IMR-90 (cell line): ENCODE results near the gene PCDHGA8. TPM values are rescaled to one million over a fixed set of nuclear protein-coding genes. Genes with fewer than 3 reads are reported as not detected.

Source experiments
- ATAC-seq: fragments of 200-7000 bp; cut with Tn5 transposase; 2 replicates; pipeline ENCODE4 v1.9.1; 2020; ENCODE audit warnings: low read depth, mild to moderate bottlenecking, moderate library complexity
- BruUV-seq: library from RNA; stranded (reverse); fragments of 400-500 nt; replicated peaks from 2 replicates; lab custom pipeline; 2021; lab: Mats Ljungman, UMichigan
- CTCF ChIA-PET: fragments of 300-600 bp; formaldehyde crosslinking; extraction: SDS; loops from one replicate; lab custom pipeline; 2021; ENCODE audit warnings: antibody characterized with exemption; lab: Yijun Ruan, JAX
- POLR2A ChIA-PET: fragments of 300-600 bp; sonication (Branson Sonifier 250); formaldehyde crosslinking; loops from one replicate; lab custom pipeline; 2022; ENCODE audit warnings: antibody characterized with exemption; ENCODE audit not compliant: unreplicated experiment; lab: Charles Lee
- DNase-seq: peaks from one replicate; pipeline ENCODE4 v3.0.0; 2013
- H2AFZ ChIP-seq: replicated peaks from 2 replicates; pipeline ENCODE3; 2013; ENCODE audit warnings: low read length, mild to moderate bottlenecking; ENCODE audit not compliant: poor library complexity
- H2AK5ac ChIP-seq: 2 replicates; pipeline ENCODE4 v1.6.1; 2013; ENCODE audit warnings: low read depth, low read length, inconsistent platforms
- H2AK9ac ChIP-seq: replicated peaks from 2 replicates; pipeline ENCODE3; 2013; ENCODE audit warnings: mild to moderate bottlenecking, low read depth, low read length, moderate library complexity; ENCODE audit not compliant: poor library complexity
- H2BK120ac ChIP-seq: 2 replicates; pipeline ENCODE4 v1.6.1; 2013; ENCODE audit warnings: low read depth, low read length, inconsistent platforms
- H2BK15ac ChIP-seq: 3 replicates; pipeline ENCODE4 v1.6.1; 2013; ENCODE audit warnings: low read depth, low read length, inconsistent platforms
- H2BK20ac ChIP-seq: 2 replicates; pipeline ENCODE4 v1.6.1; 2013; ENCODE audit warnings: low read depth, mild to moderate bottlenecking, inconsistent platforms, low read length, moderate library complexity
- H2BK5ac ChIP-seq: 2 replicates; pipeline ENCODE4 v1.6.1; 2013; ENCODE audit warnings: mild to moderate bottlenecking, low read depth, low read length, inconsistent platforms; ENCODE audit not compliant: poor library complexity, severe bottlenecking
- H3K14ac ChIP-seq: replicated peaks from 2 replicates; pipeline ENCODE4 v1.6.1; 2013; ENCODE audit warnings: low read depth, low read length, inconsistent platforms
- H3K18ac ChIP-seq: 2 replicates; pipeline ENCODE4 v1.6.1; 2013; ENCODE audit warnings: low read depth, low read length, control low read depth
- H3K23ac ChIP-seq: 2 replicates; pipeline ENCODE4 v1.6.1; 2013; ENCODE audit warnings: low read depth, low read length, inconsistent platforms
- H3K27ac ChIP-seq: 2 replicates; pipeline ENCODE4 v1.5.1; 2013; ENCODE audit warnings: mild to moderate bottlenecking, control low read depth, low read length; ENCODE audit not compliant: insufficient read depth
- H3K27me3 ChIP-seq: 2 replicates; pipeline ENCODE4 v1.6.1; 2013; ENCODE audit warnings: low read length; ENCODE audit not compliant: control insufficient read depth, insufficient read depth
- H3K36me3 ChIP-seq: 2 replicates; pipeline ENCODE4 v1.6.1; 2013; ENCODE audit warnings: low read length, mixed read lengths; ENCODE audit not compliant: control insufficient read depth, insufficient read depth
- H3K4ac ChIP-seq: 2 replicates; pipeline ENCODE4 v1.6.1; 2013; ENCODE audit warnings: low read depth, low read length, inconsistent platforms
- H3K4me1 ChIP-seq: 2 replicates; pipeline ENCODE4 v1.6.1; 2013; ENCODE audit warnings: low read length, mixed read lengths; ENCODE audit not compliant: control insufficient read depth, insufficient read depth
- H3K4me2 ChIP-seq: 2 replicates; pipeline ENCODE4 v1.6.1; 2013; ENCODE audit warnings: low read depth, mild to moderate bottlenecking, control low read depth, low read length, moderate library complexity
- H3K4me3 ChIP-seq: 2 replicates; pipeline ENCODE4 v1.5.1; 2013; ENCODE audit warnings: low read depth, mild to moderate bottlenecking, control low read depth, low read length, moderate library complexity; ENCODE audit not compliant: insufficient read depth
- H3K56ac ChIP-seq: 2 replicates; pipeline ENCODE4 v1.6.1; 2013; ENCODE audit warnings: low read length, inconsistent platforms; ENCODE audit not compliant: insufficient read depth; ENCODE audit errors: extremely low read depth
- H3K79me1 ChIP-seq, 2 experiments: 2 replicates each; pipeline ENCODE4 v1.6.1; 2013; ENCODE audit warnings: low read length in 2 of 2, inconsistent platforms in 1 of 2, low read depth in 1 of 2
- H3K9ac ChIP-seq: 2 replicates; pipeline ENCODE4 v1.6.1; 2013; ENCODE audit warnings: low read depth, low read length, control low read depth
- H3K9me1 ChIP-seq: 2 replicates; pipeline ENCODE4 v1.6.1; 2013; ENCODE audit warnings: low read length, inconsistent platforms; ENCODE audit not compliant: insufficient read depth
- H3K9me3 ChIP-seq: 2 replicates; pipeline ENCODE4 v1.6.1; 2013; ENCODE audit warnings: low read length; ENCODE audit not compliant: control insufficient read depth, insufficient read depth
- H4K20me1 ChIP-seq: 2 replicates; pipeline ENCODE4 v1.6.1; 2013; ENCODE audit warnings: low read length, inconsistent platforms; ENCODE audit not compliant: insufficient read depth
- H4K5ac ChIP-seq: 2 replicates; pipeline ENCODE4 v1.6.1; 2013; ENCODE audit warnings: mild to moderate bottlenecking, low read depth, low read length, control low read depth
- H4K8ac ChIP-seq, 2 experiments: 2 replicates each; pipeline ENCODE4 v1.6.1; 2013; ENCODE audit warnings: low read depth in 2 of 2, low read length in 2 of 2, control low read depth in 1 of 2, inconsistent platforms in 1 of 2
- H4K91ac ChIP-seq: 2 replicates; pipeline ENCODE4 v1.6.1; 2013; ENCODE audit warnings: low read depth, low read length, inconsistent platforms; ENCODE audit not compliant: insufficient read depth
- ELK1 ChIP-seq: fragments of 150-350 bp; IDR thresholded peaks from 2 replicates; pipeline ENCODE4 v1.6.1; 2016; ENCODE audit warnings: low read depth, mild to moderate bottlenecking, low read length, moderate library complexity, borderline replicate concordance
- MXI1 ChIP-seq: IDR thresholded peaks from 2 replicates; pipeline ENCODE4 v1.6.1; 2012; ENCODE audit warnings: low read depth, mild to moderate bottlenecking, low read length, moderate library complexity, borderline replicate concordance
- POLR2A ChIP-seq: IDR thresholded peaks from 2 replicates; pipeline ENCODE4 v1.6.1; 2012; ENCODE audit warnings: mild to moderate bottlenecking, low read depth, low read length
- RAD21 ChIP-seq: IDR thresholded peaks from 2 replicates; pipeline ENCODE4 v1.6.1; 2012; ENCODE audit warnings: low read length, improper control_type of control experiment
- USF2 ChIP-seq: fragments of 150-350 bp; IDR thresholded peaks from 2 replicates; pipeline ENCODE4 v1.6.1; 2017; ENCODE audit warnings: mild to moderate bottlenecking, antibody characterized with exemption, low read length, low read depth
- WGBS, 2 experiments: methylation state at CpG; one replicate each; pipeline versions ENCODE4 v1.1.5 to v1.1.7; 2013; ENCODE audit warnings: missing lambda C conversion rate in 2 of 2; ENCODE audit not compliant: insufficient read length in 1 of 2; ENCODE audit errors: extremely low coverage in 2 of 2; 5-methylcytosine and 5-hydroxymethylcytosine counted together
- dilution Hi-C: fragments of 300-500 bp; cut with HindIII; formaldehyde crosslinking; loops from one replicate; pipeline ENCODE4 v1.14.3; 2018; ENCODE audit warnings: low sequenced_read_pairs; ENCODE audit not compliant: unreplicated experiment
- in situ Hi-C: fragments of 300-500 bp; cut with MboI; formaldehyde crosslinking; loops from 3 replicates; pipeline ENCODE4 v1.14.3; 2019; ENCODE audit warnings: low sequenced_read_pairs, inconsistent platforms, mixed read lengths
- intact Hi-C: fragments of 100-400 bp; cut with micrococcal nuclease; formaldehyde crosslinking; loops from 2 replicates; pipeline ENCODE4 v1.10.0; 2022
- polyA plus RNA-seq, 3 experiments: library from polyadenylated mRNA; depleted of rRNA; stranded (reverse); fragments of >200 nt; gene quantifications; 2 replicates each; pipeline ENCODE4 v1.2.3, GENCODE V29; 2012; ENCODE audit warnings: low replicate concordance in 1 of 3
- total RNA-seq: library from RNA; depleted of rRNA; stranded (reverse); fragments of >200 nt; gene quantifications from 2 replicates; pipeline ENCODE4 v1.2.3, GENCODE V29; 2012

The PCDHGA8 gene
- total and polyA plus RNA-seq, 2 of the 4 experiments (the other 2 are of a cell fraction): 0.89 to 2.0 TPM

GRCh38 chr5:141389153-141390042, 3.0 kb upstream of the PCDHGA8 start:
- no peak overlapping the region for H3K4me3 ChIP-seq
- H3K14ac ChIP-seq: no peak overlapping the region
- no peak for DNase-seq
- BruUV-seq: no TSS peak
- H3K9me3 ChIP-seq: peaks cover 53% of the 10 kb centered on the region
- no peak overlapping the region for H2BK5ac ChIP-seq
- H3K23ac ChIP-seq: no peak overlapping the region
- ATAC-seq: no peak
- ChIA-PET CTCF (no interaction called here), POLR2A (no interaction called here)
- H3K4me1 ChIP-seq: peaks cover 1% of the 10 kb centered on the region; the same call in 1 of the 2 replicates
- no peak overlapping the region for H4K8ac ChIP-seq
- no peak for TF ChIP-seq USF2
- no peak for TF ChIP-seq RAD21
- no peak for TF ChIP-seq ELK1
- TF ChIP-seq POLR2A: no peak
- no peak for TF ChIP-seq MXI1
- no peak overlapping the region for H3K18ac ChIP-seq
- H2AK9ac ChIP-seq: no peak overlapping the region
- dilution Hi-C loops: no loop called here
- H3K9me1 ChIP-seq: no peaks in the 10 kb centered on the region
- H3K79me1 ChIP-seq: peaks cover 7% of the 10 kb centered on the region in 2 experiments; a peak in 3 of 4 replicates
- H2AK5ac ChIP-seq: no peak overlapping the region
- no peak overlapping the region for H3K27ac ChIP-seq
- no peak overlapping the region for H2BK120ac ChIP-seq
- no peak overlapping the region for H3K4me2 ChIP-seq
- peaks cover 20% of the 10 kb centered on the region for H3K36me3 ChIP-seq
- H4K20me1 ChIP-seq: no peaks in the 10 kb centered on the region
- 44% methylated on average over 60 of the region's 77 CpGs; no CpG with 5 or more reads in 1 of the 2 experiments for WGBS, 2 experiments
- no peak overlapping the region for H2AFZ ChIP-seq
- no peak overlapping the region for H3K56ac ChIP-seq
- in situ Hi-C loops: no loop called here
- H2BK15ac ChIP-seq: no peak overlapping the region
- H4K5ac ChIP-seq: no peak overlapping the region
- intact Hi-C loops: no loop called here
- H2BK20ac ChIP-seq: no peak overlapping the region
- H4K91ac ChIP-seq: no peak overlapping the region
- H3K4ac ChIP-seq: no peak overlapping the region
- no peak overlapping the region for H3K9ac ChIP-seq
- H3K27me3 ChIP-seq: no peaks in the 10 kb centered on the region
